HuH-7.5 (cell line): Measurements from ENCODE around the gene HRH4.

Experiments
- DNase-seq: peaks from one replicate; pipeline ENCODE4 v3.0.0; 2011; ENCODE audit warnings: low spot score

The HRH4 gene

GRCh38 chr18:24465486-24465885 lies 5.0 kb downstream of the HRH4 start:
- DNase-seq, result no peak

DNA sequence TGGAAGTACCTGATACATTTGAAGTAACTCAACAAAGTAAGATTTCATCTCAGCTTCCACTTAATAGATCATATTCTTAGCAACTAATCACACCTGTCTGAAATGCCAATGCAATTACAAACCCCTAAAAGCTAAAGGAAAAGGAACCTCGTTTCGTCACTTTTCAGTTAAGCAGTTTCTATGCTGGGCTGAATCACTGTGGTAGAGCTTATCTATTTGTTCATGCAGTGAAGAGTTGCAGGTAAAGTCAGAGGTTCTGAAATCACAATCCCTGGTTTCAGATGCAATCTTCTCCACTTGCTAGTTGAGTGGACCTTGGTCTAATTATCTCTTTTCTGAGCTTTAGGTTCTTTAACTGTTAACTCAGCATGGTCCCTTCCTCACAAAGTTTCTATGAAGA lies 6.3 kb downstream of the HRH4 start:
- DNase-seq, result no peak

DNA sequence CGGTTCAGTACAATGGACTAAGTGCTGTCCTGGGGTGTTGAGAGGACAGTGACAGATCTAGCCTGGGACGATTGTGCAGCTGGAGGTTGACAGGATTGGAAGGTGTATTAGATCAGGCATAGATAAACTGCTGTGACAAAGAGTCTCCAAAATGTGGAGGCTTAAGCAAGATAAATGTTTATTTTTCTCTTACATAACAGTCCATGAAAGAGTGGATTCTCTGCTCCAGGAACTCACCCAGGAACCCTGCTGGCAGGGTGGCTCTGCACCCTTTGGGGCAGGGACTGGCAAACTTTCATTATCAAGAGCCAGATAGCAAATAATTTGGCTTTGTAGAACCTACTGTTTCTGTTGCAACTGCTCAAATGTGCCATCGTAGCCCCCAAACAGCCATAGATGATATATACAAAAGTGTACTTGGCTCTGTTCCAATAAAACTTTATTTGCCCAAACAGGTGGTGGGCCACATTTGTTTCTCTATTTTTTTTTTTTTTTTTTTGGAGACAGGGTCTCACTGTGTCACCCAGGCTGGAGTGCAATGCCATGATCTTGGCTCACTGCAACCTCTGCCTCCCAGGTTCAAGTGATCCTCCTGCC lies 9.7 kb downstream of the HRH4 start:
- no peak for DNase-seq

DNA sequence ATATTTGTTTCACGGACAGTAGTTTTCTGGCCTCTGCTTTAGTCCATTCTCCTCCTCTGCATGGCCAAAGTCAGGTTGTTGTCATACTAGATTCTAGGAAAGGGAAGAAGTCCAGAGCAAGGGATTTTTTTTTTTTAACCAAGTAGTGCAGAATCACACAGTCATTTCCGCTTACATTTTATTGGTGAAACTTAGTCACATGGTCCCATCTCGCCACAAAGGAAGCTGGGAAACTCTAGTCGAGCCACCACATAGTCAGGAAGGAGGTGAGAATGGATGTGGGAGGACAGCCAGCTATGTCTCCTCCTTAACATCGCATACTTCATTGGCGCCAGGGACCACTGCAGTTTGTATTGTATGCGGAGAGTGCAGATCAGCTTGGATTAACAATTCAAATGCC lies 10.4 kb downstream of the HRH4 start:
- no peak for DNase-seq

DNA sequence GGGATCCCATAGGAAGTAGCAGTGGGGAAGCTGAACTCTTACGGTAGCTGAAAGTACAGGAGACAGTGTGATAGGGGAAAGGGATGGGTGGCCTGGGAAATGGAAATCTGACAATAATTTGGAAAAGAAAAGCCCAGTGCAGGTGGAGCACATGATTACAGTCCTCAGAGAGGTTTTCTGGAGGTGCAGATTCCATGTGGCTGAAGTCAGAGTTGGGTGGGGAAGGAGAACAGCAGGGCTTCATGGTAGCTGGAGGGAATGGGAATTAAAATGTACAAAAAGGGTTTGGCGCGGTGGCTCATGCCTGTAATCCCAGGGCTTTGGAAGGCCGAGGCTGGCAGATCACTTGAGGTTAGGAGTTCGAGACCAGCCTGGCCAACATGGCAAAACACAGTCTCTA lies 12.2 kb downstream of the HRH4 start:
- DNase-seq, result no peak

DNA sequence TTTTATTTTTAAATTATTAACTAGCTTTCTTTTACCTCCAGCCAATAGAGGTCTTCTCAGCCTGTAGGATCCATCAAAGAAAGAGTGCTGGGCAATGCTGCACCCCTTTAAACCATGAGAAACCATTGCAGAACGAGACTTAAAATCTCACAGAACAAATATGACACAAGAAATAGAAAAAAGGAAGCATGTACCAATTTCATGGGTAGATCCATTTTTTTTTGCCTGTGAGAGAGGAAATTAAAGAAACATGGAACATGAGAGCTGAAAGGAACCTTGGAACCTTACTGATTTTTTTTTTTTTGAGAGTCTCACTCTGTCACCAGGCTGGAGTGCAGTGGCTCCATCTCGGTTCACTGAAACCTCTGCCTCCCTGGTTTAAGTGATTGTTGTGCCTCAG lies 14.0 kb downstream of the HRH4 start:
- no peak for DNase-seq

GRCh38 chr18:24475926-24476589 lies 15.6 kb downstream of the HRH4 start:
- no peak for DNase-seq

DNA sequence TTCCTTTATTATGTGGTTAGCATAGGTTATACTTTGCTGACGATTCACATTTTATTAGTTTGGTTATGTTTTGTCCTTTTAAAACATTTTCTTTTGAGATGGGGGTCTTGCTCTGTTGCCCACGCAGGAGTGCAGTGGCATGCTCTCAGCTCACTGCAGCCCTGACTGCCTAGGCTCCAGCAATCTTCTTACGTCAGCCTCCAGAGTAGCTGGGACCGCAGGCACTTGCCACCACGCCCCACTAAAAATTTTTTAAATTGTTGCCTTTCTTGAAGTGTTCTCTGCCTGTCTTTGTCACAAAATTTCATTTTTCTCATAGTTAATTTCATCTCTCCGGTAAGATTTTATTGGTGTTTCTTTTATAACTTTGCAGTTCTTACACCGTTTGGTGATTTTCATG lies 18.9 kb downstream of the HRH4 start:
- no peak for DNase-seq

- DNase-seq, result no peak
Measured at GRCh38 chr18:24482821-24483220, 22.4 kb downstream of the HRH4 start.

DNA sequence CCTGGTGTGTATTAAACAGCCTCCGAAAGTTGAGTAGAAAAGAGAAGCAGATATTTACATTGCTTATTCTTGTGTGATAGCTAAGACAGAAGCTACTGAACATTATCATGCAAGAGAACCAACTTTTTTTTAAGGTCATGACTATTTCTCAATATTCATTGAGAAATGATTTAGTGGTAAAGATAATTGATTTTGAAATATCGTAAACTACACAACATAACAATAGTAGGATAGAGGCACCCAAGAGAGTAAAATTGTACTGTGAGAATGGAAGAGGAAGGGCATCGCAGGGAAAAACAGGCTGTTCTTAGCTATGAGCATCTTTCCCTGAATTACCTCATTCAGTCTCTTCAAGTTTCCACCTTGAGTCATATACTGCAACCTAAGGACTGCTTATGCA lies 25.2 kb downstream of the HRH4 start:
- no peak for DNase-seq

- no peak for DNase-seq
Measured at GRCh38 chr18:24486684-24487083, 26.2 kb downstream of the HRH4 start.

GRCh38 chr18:24488824-24489493 lies 28.5 kb downstream of the HRH4 start:
- DNase-seq, result no peak

DNA sequence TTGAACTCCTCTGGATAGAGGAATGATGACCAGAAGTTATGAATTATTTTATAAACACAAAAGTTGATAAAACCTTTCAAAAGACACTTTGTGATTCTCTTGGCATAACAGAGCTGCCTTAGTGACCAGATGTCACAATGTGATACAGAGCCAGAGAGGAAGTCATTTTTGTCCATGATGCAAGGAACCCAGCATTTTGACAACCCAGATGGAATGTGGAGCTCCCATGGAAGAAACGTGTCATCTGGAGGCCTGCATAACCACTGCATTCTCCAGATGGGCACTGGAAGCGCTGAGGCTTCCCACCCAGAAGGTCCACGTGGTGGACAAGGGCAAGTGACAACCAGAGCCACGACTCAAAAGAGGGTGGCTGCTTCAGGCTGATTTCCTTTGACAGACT lies 30.1 kb downstream of the HRH4 start:
- DNase-seq, result no peak

DNA sequence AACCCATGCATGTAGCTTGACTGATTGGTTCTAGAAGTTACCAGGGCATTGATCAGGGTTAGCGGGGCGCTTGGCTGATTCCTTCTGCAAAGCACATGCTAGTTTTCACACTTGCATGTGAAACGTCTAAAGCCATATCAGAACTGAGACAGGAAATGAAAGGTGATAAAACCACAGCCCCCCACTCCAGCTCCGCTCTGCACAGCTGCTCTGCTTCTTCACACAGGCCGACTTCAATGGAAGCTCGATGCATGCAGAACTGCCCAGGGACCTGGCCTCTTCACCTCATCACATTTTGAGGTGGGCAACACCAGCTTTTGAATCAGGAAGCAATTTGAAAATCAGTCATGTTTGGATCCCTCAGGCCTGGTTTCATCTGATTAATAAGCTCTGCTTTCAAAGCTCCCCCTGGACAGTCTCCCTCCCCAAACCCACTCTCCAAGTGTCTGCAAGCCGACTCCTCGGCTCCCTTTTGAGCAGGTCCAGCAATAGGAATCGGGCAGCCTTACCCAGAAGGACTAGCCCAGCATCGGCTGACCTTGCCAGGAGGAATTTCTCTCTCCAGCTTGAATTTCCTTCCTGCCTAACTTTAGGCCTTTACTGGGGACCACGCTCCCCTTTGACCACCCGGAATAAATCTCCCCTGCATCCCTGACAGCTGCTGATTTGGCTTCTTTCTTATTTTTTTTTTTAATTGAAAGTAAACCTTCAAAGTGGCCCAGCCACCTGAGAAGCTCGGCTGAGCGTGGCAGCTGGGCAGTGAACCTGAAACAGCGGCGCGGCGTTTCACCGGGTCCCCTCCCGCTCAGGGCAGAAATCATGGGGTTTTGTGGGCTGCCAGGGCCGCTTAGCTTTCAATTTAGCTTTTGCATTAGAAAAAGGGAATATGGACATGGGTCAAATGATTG lies 31.7 kb downstream of the HRH4 start:
- no peak for DNase-seq

GRCh38 chr18:24494586-24494985 lies 34.1 kb downstream of the HRH4 start:
- DNase-seq, result no peak

DNA sequence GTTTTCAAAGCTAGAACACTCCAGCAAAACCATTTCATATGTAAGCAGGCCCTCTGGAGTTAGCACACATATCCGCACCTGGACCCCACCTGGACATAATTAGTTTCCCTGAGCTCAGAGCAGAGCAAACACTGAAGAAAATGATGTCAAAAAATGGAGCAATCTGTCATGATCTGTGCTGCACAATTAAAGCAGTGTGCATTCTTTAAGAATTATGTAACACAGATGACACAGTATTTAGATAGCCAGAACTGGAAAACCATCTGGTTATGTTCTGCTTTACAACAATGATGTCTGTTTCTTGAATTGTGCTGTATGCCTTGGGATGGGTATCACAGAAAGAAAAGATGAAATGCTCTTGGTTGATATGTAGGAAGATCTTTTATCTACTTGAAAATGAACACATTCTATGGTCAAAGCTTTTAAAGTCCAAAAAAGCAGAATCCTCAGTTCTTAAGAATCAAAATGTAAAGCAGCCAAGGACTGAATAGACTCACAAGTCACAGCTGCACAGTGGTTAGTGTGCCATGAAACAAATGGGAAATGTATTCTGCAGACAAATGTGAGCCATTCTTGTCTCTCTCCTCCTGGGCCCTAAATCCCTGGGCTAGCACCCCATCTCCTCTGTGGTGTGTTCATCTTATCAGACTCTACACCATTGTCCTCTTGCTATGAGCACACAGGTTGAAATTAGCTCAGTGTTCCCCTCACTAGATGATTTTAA lies 36.8 kb downstream of the HRH4 start:
- no peak for DNase-seq

- no peak for DNase-seq
Measured at GRCh38 chr18:24499814-24500213, 39.4 kb downstream of the HRH4 start.

- DNase-seq, result no peak
Measured at GRCh38 chr18:24500217-24500616, 39.8 kb downstream of the HRH4 start.

DNA sequence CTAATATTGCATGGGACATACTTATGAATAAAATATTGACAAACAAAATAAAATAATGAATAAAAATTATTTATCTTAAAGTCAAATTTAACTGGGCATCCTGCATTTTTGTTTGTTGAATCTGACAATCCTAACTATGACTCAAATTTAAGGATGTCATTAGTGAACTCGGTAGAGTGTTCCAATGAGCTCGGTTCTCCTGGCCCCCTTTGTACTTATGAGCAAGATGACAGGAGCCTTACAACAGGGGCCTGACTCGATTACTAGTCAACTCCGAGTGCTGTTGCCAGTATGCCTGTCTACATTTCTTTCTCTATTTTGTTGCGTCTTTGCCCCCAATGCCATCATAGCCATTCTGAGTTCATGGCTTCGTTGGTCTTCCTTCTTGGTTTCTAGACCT lies 40.3 kb downstream of the HRH4 start:
- no peak for DNase-seq

GRCh38 chr18:24502667-24503523 lies 42.5 kb downstream of the HRH4 start:
- no peak for DNase-seq

DNA sequence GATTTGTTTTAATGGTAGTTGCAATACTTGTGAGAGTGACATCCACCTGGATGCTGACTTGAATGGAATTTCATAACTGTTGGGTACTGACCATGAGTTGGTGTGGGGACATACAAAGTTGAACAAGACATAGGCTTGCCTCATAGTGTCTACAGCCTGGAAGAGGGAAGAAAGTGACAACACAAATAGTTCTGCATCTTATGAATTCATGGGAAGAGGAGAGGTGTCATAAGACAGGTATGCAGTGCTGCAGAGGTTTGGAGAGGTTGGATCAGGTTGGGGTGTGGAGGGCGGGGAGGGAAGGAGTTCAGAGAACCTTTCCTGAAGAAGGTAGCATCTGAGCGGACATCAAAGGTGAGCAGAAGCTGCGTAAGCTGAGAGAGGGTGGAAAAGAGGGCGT lies 44.0 kb downstream of the HRH4 start:
- DNase-seq, result no peak
